SU-DHL-6 (cell line): Measurements from ENCODE around the gene HP1BP3.

Experiments
- H2AFZ ChIP-seq: fragments of 200-600 bp; sonication (generic); 2 replicates; pipeline ENCODE4 v1.6.1; 2014; ENCODE audit warnings: low read depth, mild to moderate bottlenecking, moderate library complexity, mixed read lengths, antibody characterized with exemption, low read length; ENCODE audit not compliant: severe bottlenecking
- H3F3A ChIP-seq: fragments of 200-600 bp; shearing (Covaris generic); 2 replicates; pipeline ENCODE4 v1.6.0; 2016; ENCODE audit warnings: antibody characterized with exemption, mild to moderate bottlenecking; ENCODE audit not compliant: insufficient read depth
- H3K27ac ChIP-seq: fragments of 200-600 bp; sonication (generic); 2 replicates; pipeline ENCODE4 v1.5.1; 2016; ENCODE audit warnings: low read depth, mild to moderate bottlenecking, low read length, moderate library complexity, mixed read lengths
- H3K27me3 ChIP-seq: fragments of 200-600 bp; sonication (generic), shearing (Covaris generic); 2 replicates; pipeline ENCODE4 v1.6.0; 2014; ENCODE audit warnings: mild to moderate bottlenecking, low read length
- H3K36me3 ChIP-seq: fragments of 200-600 bp; sonication (generic); 2 replicates; pipeline ENCODE4 v1.6.1; 2014; ENCODE audit warnings: mild to moderate bottlenecking, low read length, mixed read lengths
- H3K4me2 ChIP-seq: fragments of 300-600, 200-600 bp; shearing (Covaris generic), sonication (generic); 2 replicates; pipeline ENCODE4 v1.6.0; 2014; ENCODE audit warnings: low read length, low read depth, mild to moderate bottlenecking; ENCODE audit not compliant: poor library complexity, severe bottlenecking
- H3K4me3 ChIP-seq: fragments of 200-600 bp; sonication (generic); 2 replicates; pipeline ENCODE4 v1.5.1; 2014; ENCODE audit warnings: antibody characterized with exemption, low read length, mild to moderate bottlenecking, mixed read lengths; ENCODE audit not compliant: insufficient read depth, poor library complexity, severe bottlenecking
- H3K79me2 ChIP-seq: fragments of 200-600 bp; sonication (generic); 2 replicates; pipeline ENCODE4 v1.6.1; 2014; ENCODE audit warnings: mild to moderate bottlenecking, low read length, moderate library complexity; ENCODE audit not compliant: insufficient read depth
- H3K9ac ChIP-seq: fragments of 200-600 bp; sonication (generic); 2 replicates; pipeline ENCODE4 v1.7.0; 2014; ENCODE audit warnings: mild to moderate bottlenecking, low read length
- H3K9me2 ChIP-seq: fragments of 200-600 bp; sonication (generic); replicated peaks from 2 replicates; pipeline ENCODE4 v1.6.1; 2014; ENCODE audit warnings: low read length; ENCODE audit not compliant: insufficient read depth
- H3K9me3 ChIP-seq: fragments of 200-600 bp; sonication (generic); 2 replicates; pipeline ENCODE4 v1.6.1; 2014; ENCODE audit warnings: low read length, mixed read lengths; ENCODE audit not compliant: insufficient read depth
- H4K20me1 ChIP-seq: fragments of 200-600 bp; sonication (generic); 2 replicates; pipeline ENCODE4 v1.6.1; 2014; ENCODE audit warnings: low read depth, mild to moderate bottlenecking, antibody characterized with exemption, low read length, moderate library complexity, mixed read lengths
- CTCF ChIP-seq: fragments of 200-600 bp; sonication (generic); IDR thresholded peaks from one replicate; pipeline ENCODE4 v1.5.1; 2017; ENCODE audit warnings: antibody characterized with exemption, mild to moderate bottlenecking, low read length, moderate library complexity; ENCODE audit not compliant: insufficient read depth, poor library complexity, severe bottlenecking
- EZH2phosphoT487 ChIP-seq: fragments of 200-600 bp; sonication (generic), shearing (Covaris generic); conservative IDR thresholded peaks from 2 replicates; pipeline ENCODE4 v1.6.1; 2018; ENCODE audit warnings: mild to moderate bottlenecking, antibody characterized with exemption, low read length, moderate library complexity, mixed read lengths

HP1BP3 gene

DNA sequence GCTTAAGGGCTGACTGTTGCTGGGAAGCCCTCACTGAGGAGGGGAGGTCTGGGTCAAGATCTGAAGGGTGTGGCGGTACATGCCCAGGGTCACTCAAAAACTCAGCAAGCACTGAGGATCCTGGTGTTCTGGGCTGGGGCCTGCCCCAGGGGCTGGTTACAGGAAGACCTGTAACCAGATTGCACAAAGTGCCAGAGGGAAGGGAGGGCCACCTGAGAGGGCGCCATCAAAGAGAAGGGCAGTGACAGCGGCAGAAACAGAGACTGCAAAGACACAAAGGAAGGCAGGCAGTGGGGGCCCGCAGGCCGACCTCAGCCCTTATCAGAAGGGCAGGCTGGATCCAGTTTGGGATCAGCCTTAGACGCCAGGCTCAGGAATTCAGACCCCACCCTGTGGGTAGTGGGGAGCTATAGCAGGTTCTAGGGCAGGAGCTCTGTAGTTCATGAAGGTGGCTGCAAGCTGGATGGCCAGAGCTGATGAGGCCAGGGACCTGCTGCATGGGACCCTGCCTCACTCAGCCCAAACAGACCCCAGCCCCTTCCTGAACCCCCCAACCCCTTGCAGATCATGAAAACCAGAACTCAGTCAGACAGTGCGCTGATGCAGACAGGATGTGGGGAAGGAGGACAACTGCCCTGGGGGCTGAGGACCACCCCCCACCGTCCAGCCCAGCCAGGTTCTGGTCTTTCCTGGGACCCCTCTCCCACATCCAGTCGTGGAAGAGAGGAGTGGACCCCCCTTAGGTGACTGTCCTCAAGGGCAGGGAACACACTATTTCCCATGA, 58.5 kb downstream of the HP1BP3 start:
- H3K27ac ChIP-seq: no peak overlapping the region
- no peak overlapping the region for H3K4me2 ChIP-seq
- no peaks in the 10 kb centered on the region for H4K20me1 ChIP-seq
- no peaks in the 10 kb centered on the region for H3K9me3 ChIP-seq
- H3K9ac ChIP-seq: no peak overlapping the region
- TF ChIP-seq EZH2phosphoT487: no peak
- TF ChIP-seq CTCF: no peak
- H3K9me2 ChIP-seq: no peaks in the 10 kb centered on the region
- no peaks in the 10 kb centered on the region for H3K27me3 ChIP-seq
- H2AFZ ChIP-seq: no peak overlapping the region
- H3K36me3 ChIP-seq: no peaks in the 10 kb centered on the region
- no peak overlapping the region for H3K4me3 ChIP-seq
- H3K79me2 ChIP-seq: no peaks in the 10 kb centered on the region
- peaks cover 8% of the 10 kb centered on the region for H3F3A ChIP-seq

DNA sequence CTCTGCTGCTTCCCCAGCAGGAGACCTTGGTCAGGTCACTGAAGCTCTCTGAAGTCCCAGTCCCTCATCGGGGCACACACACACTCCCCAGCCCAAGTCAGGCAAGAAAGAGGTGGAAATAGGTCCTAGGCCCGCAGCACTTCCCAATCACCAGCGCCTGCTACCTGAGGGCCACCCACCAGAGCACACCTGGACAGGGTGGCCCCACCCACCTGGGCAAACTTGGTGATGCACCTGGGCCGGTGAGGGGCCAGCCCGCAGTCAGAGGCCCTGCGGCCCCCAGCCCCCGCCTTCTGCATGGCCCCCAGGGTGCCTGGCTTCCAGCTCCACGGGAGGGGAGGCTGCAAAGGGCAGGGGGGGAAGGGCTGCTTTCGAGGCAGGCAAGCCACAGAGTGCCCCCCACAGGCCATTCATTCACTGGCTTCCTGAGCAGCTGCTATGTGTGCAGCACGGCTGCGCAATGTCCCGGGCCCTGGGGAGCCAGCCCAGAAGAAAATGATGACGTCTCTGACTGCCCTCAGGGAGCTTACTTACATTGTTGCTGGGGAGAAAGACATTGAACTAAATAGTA, 59.3 kb downstream of the HP1BP3 start:
- no peaks in the 10 kb centered on the region for H3K9me2 ChIP-seq
- peaks cover 1% of the 10 kb centered on the region; the same call in 1 of the 2 replicates for H3F3A ChIP-seq
- H3K27me3 ChIP-seq: no peaks in the 10 kb centered on the region
- H3K79me2 ChIP-seq: no peaks in the 10 kb centered on the region
- TF ChIP-seq EZH2phosphoT487 (no peak), CTCF (no peak)
- no peak overlapping the region for H3K4me3 ChIP-seq
- no peak overlapping the region for H3K27ac ChIP-seq
- H2AFZ ChIP-seq: no peak overlapping the region
- no peaks in the 10 kb centered on the region for H4K20me1 ChIP-seq
- H3K9ac ChIP-seq: no peak overlapping the region
- no peaks in the 10 kb centered on the region for H3K36me3 ChIP-seq
- H3K9me3 ChIP-seq: no peaks in the 10 kb centered on the region
- no peak overlapping the region for H3K4me2 ChIP-seq

GRCh38 chr1:20726932-20727745, 60.0 kb downstream of the HP1BP3 start:
- no peak for TF ChIP-seq CTCF
- no peak for TF ChIP-seq EZH2phosphoT487

More at GRCh38 chr1:20726932-20727745, 60.0 kb downstream of the HP1BP3 start:
- H3K27ac ChIP-seq: no peak overlapping the region
- H3K27me3 ChIP-seq: no peaks in the 10 kb centered on the region
- no peaks in the 10 kb centered on the region for H3K79me2 ChIP-seq
- no peak overlapping the region for H3K9ac ChIP-seq
- H3K9me3 ChIP-seq: no peaks in the 10 kb centered on the region
- H3K36me3 ChIP-seq: no peaks in the 10 kb centered on the region
- H3K4me2 ChIP-seq: no peak overlapping the region
- H4K20me1 ChIP-seq: no peaks in the 10 kb centered on the region
- H3K9me2 ChIP-seq: no peaks in the 10 kb centered on the region
- H3K4me3 ChIP-seq: no peak overlapping the region
- no peak overlapping the region for H2AFZ ChIP-seq
- no peaks in the 10 kb centered on the region for H3F3A ChIP-seq
